NCI-H774 (cell line): ENCODE data around the gene CEP112.
A peak's percentile ranks its signal among the peaks of the same experiment; 100 is the strongest.

Experiments used
- DNase-seq: peaks from one replicate; lab custom pipeline; 2025; lab: John Stamatoyannopoulos, UW

Gene CEP112

GRCh38 chr17:65637786-65638185 is 554.1 kb downstream of the CEP112 start:
- no peak for DNase-seq

- DNase-seq = no peak
Observed at GRCh38 chr17:65634533-65634932, 557.4 kb downstream of the CEP112 start.

- DNase-seq = peak; percentile 17
Observed at GRCh38 chr17:65633988-65634387, 557.9 kb downstream of the CEP112 start.

GRCh38 chr17:65633146-65633881 is 558.6 kb downstream of the CEP112 start:
- no peak for DNase-seq

GRCh38 chr17:65630502-65630901 is 561.4 kb downstream of the CEP112 start:
- DNase-seq = no peak

GRCh38 chr17:65629234-65629690 is 562.7 kb downstream of the CEP112 start:
- peak; percentile 49 for DNase-seq

GRCh38 chr17:65628644-65629036 is 563.3 kb downstream of the CEP112 start:
- no peak for DNase-seq

GRCh38 chr17:65627891-65628643 is 563.9 kb downstream of the CEP112 start:
- peak; percentile 82 for DNase-seq

GRCh38 chr17:65627108-65627507 is 564.8 kb downstream of the CEP112 start:
- no peak for DNase-seq

- DNase-seq = no peak
Observed at GRCh38 chr17:65626451-65626850, 565.5 kb downstream of the CEP112 start.

- no peak for DNase-seq
Observed at GRCh38 chr17:65618516-65618915, 573.4 kb downstream of the CEP112 start.

- DNase-seq = no peak
Observed at GRCh38 chr17:65617496-65617895, 574.4 kb downstream of the CEP112 start.

- no peak for DNase-seq
Observed at GRCh38 chr17:65609749-65610148, 582.2 kb downstream of the CEP112 start.

- DNase-seq = no peak
Observed at GRCh38 chr17:65609286-65609685, 582.6 kb downstream of the CEP112 start.

GRCh38 chr17:65604070-65604469 is 587.9 kb downstream of the CEP112 start:
- no peak for DNase-seq

- DNase-seq = no peak
Observed at GRCh38 chr17:65601881-65602280, 590.1 kb downstream of the CEP112 start.

- DNase-seq = no peak
Observed at GRCh38 chr17:65601145-65601544, 590.8 kb downstream of the CEP112 start.

GRCh38 chr17:65600518-65600917 is 591.4 kb downstream of the CEP112 start:
- DNase-seq = no peak

GRCh38 chr17:65599650-65600049 is 592.3 kb downstream of the CEP112 start:
- DNase-seq = no peak

- DNase-seq = no peak
Observed at GRCh38 chr17:65598746-65599145, 593.2 kb downstream of the CEP112 start.

GRCh38 chr17:65595071-65595656 is 596.8 kb downstream of the CEP112 start:
- no peak for DNase-seq

GRCh38 chr17:65593855-65594845 is 597.8 kb downstream of the CEP112 start:
- no peak for DNase-seq
